GM18907 (cell line): Measurements from ENCODE around the gene PCSK9.

Experiments used
- ATAC-seq: cut with Tn5 transposase; IDR thresholded peaks from one replicate; pipeline ENCODE4 v1.9.1; 2021; ENCODE audit warnings: mild to moderate bottlenecking, moderate library complexity; ENCODE audit not compliant: unreplicated experiment

PCSK9 gene

GRCh38 chr1:55057270-55057955 is 18.1 kb downstream of the PCSK9 start:
- no peak for ATAC-seq

DNA sequence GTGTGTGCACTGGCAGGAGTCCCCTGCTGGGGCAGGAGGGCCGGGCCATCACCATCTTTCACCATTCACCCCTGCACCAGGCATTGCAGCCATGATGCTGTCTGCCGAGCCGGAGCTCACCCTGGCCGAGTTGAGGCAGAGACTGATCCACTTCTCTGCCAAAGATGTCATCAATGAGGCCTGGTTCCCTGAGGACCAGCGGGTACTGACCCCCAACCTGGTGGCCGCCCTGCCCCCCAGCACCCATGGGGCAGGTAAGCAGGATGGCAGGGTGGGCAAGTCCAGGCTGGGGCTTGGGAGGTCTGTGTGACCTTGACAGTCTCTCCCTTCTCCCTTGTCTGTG is 18.6 kb downstream of the PCSK9 start:
- no peak for ATAC-seq

DNA sequence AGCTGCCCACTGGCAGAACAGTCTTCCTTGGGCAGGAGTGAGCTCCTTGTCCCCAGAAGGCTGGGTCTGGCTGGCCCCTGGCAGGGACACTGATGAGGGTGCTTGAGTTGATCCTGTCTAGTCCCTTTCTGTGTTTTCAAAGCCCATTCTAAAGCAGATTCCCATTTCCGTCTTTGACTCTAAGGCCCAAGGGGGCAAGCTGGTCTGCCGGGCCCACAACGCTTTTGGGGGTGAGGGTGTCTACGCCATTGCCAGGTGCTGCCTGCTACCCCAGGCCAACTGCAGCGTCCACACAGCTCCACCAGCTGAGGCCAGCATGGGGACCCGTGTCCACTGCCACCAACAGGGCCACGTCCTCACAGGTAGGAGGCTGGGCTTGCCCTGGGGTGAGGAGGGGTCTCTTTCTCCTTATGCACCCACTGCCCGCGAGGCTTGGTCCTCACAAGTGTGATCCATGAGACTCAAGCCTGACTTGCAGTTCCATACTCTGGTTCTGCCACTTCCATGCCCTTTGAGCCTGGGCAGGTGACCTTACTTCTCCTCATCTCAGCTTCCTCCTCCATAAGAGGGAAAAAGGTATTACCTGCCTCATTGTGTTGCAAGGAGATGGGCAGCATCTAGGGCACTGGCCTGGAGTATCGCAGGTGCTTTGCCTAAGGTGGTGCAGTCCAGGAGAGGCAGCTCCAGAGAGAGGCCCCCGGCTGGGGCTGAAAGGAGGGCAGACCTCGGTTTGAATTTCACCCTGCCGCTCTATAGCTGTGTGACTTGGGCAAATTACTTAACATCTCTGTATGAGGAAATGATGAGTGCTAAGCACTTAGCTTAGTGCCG is 20.2 kb downstream of the PCSK9 start:
- no peak for ATAC-seq

DNA sequence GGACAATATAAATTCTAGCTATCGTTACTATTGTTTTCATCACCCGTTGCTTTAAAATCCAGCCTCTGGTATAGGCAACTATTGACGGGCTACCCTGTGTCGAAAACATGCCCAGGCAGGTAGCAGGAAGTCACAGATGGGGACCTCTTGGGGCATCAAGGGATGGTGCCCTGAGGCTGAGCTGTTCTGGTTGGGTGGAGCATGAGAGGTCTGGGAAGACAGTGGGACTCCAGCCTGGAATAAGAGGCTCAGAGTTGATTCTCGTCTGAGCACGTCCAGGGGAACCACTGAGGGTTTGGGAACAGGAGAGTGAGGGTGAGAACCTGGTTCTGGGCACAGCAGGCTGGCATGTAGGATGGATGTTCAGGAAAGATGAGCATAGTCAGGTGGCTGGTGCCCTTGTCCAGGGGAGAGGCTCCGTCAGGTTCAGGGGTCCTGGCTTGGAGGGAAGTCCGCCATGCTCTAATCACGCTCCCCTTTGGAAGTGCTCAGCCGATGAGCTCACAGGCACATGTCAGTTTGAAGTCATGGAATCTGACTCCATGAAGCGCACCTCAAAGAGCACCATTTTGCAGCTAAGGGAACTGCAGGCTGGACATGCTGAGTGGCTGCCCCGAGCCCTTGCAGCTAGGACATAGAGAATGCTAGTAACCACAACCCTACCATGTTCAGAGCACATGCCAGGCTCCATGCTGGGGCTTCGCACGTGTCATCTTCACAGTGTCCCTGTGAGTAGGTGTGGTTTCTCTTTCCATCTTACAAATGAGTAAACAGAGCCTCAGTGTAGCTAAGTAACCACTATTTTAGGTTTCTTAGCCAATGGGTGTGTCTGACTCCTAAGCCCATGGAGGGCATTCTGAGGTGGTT is 21.0 kb downstream of the PCSK9 start:
- ATAC-seq: no peak

DNA sequence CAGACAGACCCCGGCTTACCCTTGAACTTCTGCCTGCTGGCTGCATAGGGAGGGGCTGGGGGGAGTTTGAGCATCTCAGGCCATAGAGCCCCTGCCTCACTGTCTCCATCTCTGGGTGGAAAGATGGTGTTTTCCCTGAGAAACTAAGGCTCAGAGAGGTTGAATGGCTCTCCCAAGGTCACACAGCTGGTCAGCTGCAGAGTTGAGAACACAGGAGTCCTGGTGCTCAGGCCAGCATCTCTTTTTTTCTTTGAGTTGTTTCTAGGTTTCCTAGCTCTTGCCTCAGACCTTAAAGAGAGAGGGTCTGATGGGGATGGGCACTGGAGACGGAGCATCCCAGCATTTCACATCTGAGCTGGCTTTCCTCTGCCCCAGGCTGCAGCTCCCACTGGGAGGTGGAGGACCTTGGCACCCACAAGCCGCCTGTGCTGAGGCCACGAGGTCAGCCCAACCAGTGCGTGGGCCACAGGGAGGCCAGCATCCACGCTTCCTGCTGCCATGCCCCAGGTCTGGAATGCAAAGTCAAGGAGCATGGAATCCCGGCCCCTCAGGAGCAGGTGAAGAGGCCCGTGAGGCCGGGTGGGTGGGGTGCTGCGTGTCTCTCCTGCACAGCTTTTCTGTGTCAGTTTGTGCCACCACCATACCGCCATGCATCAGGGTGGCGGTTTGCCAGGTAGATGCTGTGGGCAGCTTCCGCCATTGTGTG is 21.8 kb downstream of the PCSK9 start:
- no peak for ATAC-seq

GRCh38 chr1:55061706-55062321 is 22.5 kb downstream of the PCSK9 start:
- ATAC-seq: no peak

- no peak for ATAC-seq
Observed at GRCh38 chr1:55062801-55063576, 23.6 kb downstream of the PCSK9 start.

- no peak for ATAC-seq
Observed at GRCh38 chr1:55063577-55063942, 24.2 kb downstream of the PCSK9 start.

- ATAC-seq: no peak
Observed at GRCh38 chr1:55064071-55064581, 24.8 kb downstream of the PCSK9 start.

- ATAC-seq: no peak
Observed at GRCh38 chr1:55064861-55065263, 25.5 kb downstream of the PCSK9 start.

DNA sequence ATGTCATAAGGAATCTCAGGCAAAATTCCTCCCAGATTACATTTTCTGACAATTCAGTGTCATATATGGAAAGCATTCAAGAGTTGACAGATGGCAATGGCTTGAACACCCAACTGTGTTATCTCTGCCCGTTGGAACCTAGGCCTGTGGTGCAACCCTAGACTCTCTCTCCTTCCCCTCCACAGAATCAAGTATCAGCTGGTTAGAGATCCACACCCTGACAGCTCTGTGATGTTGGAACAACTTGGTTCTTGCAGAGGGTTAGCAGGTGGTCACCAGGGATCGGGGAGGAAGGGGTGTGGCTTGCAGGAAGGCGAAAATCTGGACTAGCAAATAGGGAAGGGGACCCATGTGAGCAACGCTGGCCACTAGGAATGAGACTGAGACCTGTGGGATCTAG is 26.3 kb downstream of the PCSK9 start:
- no peak for ATAC-seq

DNA sequence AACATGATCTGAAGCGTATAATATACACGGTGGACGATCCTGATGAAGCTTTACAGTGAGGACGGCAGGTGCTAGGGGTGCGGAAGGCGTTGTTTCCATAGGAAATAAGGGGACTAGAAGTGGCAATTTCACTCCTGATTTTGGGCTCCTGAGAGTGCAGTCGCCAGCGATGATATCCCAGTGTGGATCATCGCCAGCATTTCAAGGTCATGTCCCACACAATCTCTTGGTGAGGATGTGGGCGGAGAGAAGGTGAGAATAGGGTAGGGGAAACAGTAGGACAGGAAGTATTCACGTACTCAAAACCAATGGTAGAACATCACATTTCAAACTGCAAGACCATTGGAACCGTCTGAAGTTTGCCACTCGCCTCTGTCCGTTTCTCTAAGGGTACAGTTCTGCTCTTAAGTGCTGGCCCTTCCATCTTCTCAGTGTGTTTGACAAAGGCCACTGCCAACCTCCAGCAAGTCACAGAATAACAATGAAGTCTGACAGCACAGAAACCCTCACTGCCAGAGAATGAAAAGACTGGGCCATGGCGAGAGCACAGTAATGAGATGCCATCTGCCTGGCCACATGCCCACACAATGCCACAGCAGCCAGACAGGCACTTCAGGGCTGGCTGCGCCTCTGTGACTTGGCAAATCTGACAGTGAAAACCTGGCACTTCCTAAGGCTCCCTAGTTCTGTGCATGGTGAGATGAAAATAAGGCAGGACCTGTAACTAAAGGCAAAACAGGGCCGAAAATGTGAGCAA is 27.9 kb downstream of the PCSK9 start:
- no peak for ATAC-seq

DNA sequence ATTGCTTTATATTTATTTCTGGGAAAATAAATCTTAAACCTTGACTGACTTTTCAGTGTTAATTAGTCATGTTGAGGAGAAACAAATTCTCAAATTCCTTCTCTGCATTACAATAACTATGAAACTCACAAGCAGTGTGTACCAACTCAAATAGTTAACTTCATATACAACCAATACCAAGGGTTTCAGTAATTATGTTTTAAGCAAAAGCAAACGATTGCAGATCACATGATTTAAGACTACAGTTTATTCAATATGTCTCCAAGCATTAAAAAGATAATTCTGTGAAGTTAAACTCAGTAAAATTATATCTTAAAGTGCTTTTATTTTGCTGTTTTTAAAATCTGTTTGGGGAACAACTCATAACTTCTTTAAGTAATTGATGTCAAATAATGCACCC is 28.6 kb downstream of the PCSK9 start:
- ATAC-seq: no peak

DNA sequence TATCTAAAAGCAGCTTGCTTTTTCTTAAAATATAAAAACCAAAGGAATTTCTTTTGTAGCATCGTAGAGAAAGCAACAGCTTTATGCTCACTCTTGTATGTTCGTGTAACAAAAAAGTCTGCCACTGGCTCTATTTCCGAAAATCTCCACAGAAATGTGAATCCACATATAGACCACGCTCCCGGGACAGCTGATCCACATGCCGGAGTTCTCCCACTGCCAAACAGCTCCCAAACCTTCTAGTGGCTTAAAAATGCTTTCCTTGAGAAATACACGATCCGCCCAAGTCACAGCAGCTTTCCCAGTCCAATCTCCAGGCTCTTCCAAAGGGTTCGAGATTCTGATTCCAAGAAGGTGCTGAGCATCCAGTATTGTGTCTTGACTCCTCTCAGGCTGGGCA is 29.3 kb downstream of the PCSK9 start:
- ATAC-seq: no peak

GRCh38 chr1:55069280-55069679 is 29.9 kb downstream of the PCSK9 start:
- no peak for ATAC-seq

GRCh38 chr1:55070293-55071164 is 31.2 kb downstream of the PCSK9 start:
- ATAC-seq: no peak

DNA sequence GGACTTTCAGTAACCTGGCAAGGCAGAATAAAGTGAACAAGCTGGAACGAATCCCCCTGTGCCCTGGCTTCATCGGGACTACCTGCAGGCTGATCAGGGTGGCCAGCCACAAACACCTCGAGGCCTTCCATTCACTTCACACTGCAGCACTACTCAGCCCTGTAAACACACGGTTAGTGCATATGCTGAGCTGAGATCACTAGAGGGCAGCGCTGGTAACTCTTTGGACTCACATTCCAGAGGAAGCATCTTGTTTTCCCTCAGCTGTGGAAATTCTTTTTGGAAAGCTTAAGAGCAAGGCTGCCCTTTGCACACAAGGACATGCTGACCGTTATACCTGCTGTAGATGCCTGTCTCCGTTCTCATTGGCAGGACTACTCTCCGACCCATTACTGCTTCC is 32.1 kb downstream of the PCSK9 start:
- ATAC-seq: no peak
